Suprapubic skin (tissue), 4 donors: ENCODE data around the gene CTNNBL1. TPM values are rescaled to one million over a fixed set of nuclear protein-coding genes. Genes with fewer than 3 reads are reported as not detected.

ENCODE experiments used
- DNase-seq, 2 donors: peaks; one replicate each; pipeline ENCODE4 v3.0.0-alpha.2; 2019; ENCODE audit warnings: low spot score in 2 of 2
- H3K27ac ChIP-seq: fragments of 200-600 bp; sonication (generic); one replicate; pipeline ENCODE4 v1.5.1; 2019
- H3K27me3 ChIP-seq: fragments of 200-600 bp; sonication (generic); one replicate; pipeline ENCODE4 v1.5.1; 2019
- H3K36me3 ChIP-seq: fragments of 200-600 bp; sonication (generic); one replicate; pipeline ENCODE4 v1.5.1; 2019
- H3K4me1 ChIP-seq: fragments of 200-600 bp; sonication (generic); one replicate; pipeline ENCODE4 v1.5.1; 2019
- H3K4me3 ChIP-seq: fragments of 200-600 bp; sonication (generic); one replicate; pipeline ENCODE4 v1.5.1; 2019; ENCODE audit warnings: mild to moderate bottlenecking
- H3K9me3 ChIP-seq: fragments of 200-600 bp; sonication (generic); one replicate; pipeline ENCODE4 v1.5.1; 2019
- CTCF ChIP-seq, 2 donors: fragments of 200-600 bp in 1 of 2; fragments of 450-650 bp in 1 of 2; sonication (generic) in 1 of 2; IDR thresholded peaks; one replicate each; pipeline ENCODE4 v1.5.1; 2016 to 2019; ENCODE audit warnings: antibody characterized with exemption in 2 of 2, mild to moderate bottlenecking in 1 of 2, moderate library complexity in 1 of 2
- EP300 ChIP-seq: sonication (generic); formaldehyde crosslinking; IDR thresholded peaks from one replicate; pipeline ENCODE4 v1.6.1; 2017; ENCODE audit warnings: antibody characterized with exemption
- POLR2A ChIP-seq, 2 donors: fragments of 450-650 bp; IDR thresholded peaks; one replicate each; pipeline ENCODE4 v1.6.1; 2017; ENCODE audit warnings: antibody characterized with exemption in 2 of 2, mild to moderate bottlenecking in 2 of 2, moderate library complexity in 2 of 2
- POLR2AphosphoS5 ChIP-seq, 3 donors: sonication (generic); formaldehyde crosslinking; IDR thresholded peaks; one replicate each; pipeline ENCODE4 v1.6.1; 2017; ENCODE audit warnings: antibody characterized with exemption in 3 of 3
- WGBS: methylation state at CpG from one replicate; pipeline ENCODE4 v1.1.5; 2018; 5-methylcytosine and 5-hydroxymethylcytosine counted together
- total RNA-seq, 4 donors: library from RNA; depleted of rRNA; stranded (reverse); fragments of >200 nt; gene quantifications; one replicate each; pipeline ENCODE4 v1.1.0, GENCODE V29; 2016

The CTNNBL1 gene
- total RNA-seq, 4 donors from 2014 or later, result 17.2 to 27.4 (median 26.1) TPM

- Histone ChIP-seq H3K9me3 (no peaks in the 10 kb centered on the region), H3K4me1 (no peaks in the 10 kb centered on the region), H3K36me3 (peaks cover 51% of the 10 kb centered on the region), H3K27me3 (no peaks in the 10 kb centered on the region), H3K4me3 (no peak overlapping the region), H3K27ac (no peak overlapping the region)
- TF ChIP-seq POLR2A (IDR thresholded peaks at IDR 0.05) (no peak), POLR2AphosphoS5 (IDR thresholded peaks at IDR 0.05) (no peak), EP300 (no peak), CTCF (IDR thresholded peaks at IDR 0.05) (no peak)
- 87% methylated on average over 5 of the region's 5 CpGs for WGBS
- DNase-seq, result no peak
Observed at GRCh38 chr20:37807471-37808232, 113.8 kb downstream of the CTNNBL1 start.

- TF ChIP-seq EP300 (no peak), POLR2AphosphoS5 (IDR thresholded peaks at IDR 0.05) (no peak), POLR2A (IDR thresholded peaks at IDR 0.05) (no peak), CTCF (IDR thresholded peaks at IDR 0.05) (no peak)
- 77% methylated on average over 7 of the region's 7 CpGs for WGBS
- peaks cover 43% of the 10 kb centered on the region for H3K36me3 ChIP-seq
- no peaks in the 10 kb centered on the region for H3K9me3 ChIP-seq
- H3K27ac ChIP-seq, result no peak overlapping the region
- no peak overlapping the region for H3K4me3 ChIP-seq
- no peaks in the 10 kb centered on the region for H3K4me1 ChIP-seq
- no peaks in the 10 kb centered on the region for H3K27me3 ChIP-seq
- no peak for DNase-seq
Observed at GRCh38 chr20:37808233-37809070, 114.6 kb downstream of the CTNNBL1 start.

- H3K27ac ChIP-seq, result no peak overlapping the region
- no peak overlapping the region for H3K4me3 ChIP-seq
- H3K27me3 ChIP-seq, result no peaks in the 10 kb centered on the region
- WGBS, result 90% methylated on average over 4 of the region's 4 CpGs
- H3K9me3 ChIP-seq, result no peaks in the 10 kb centered on the region
- DNase-seq, result no peak
- H3K4me1 ChIP-seq, result no peaks in the 10 kb centered on the region
- peaks cover 29% of the 10 kb centered on the region for H3K36me3 ChIP-seq
- TF ChIP-seq POLR2AphosphoS5 (IDR thresholded peaks at IDR 0.05) (no peak), POLR2A (IDR thresholded peaks at IDR 0.05) (no peak), EP300 (no peak), CTCF (IDR thresholded peaks at IDR 0.05) (no peak)
Observed at GRCh38 chr20:37810027-37810426, 116.2 kb downstream of the CTNNBL1 start.

GRCh38 chr20:37816003-37816402, 122.2 kb downstream of the CTNNBL1 start:
- Histone ChIP-seq H3K27me3 (no peaks in the 10 kb centered on the region), H3K36me3 (peaks cover 3% of the 10 kb centered on the region), H3K9me3 (no peaks in the 10 kb centered on the region), H3K4me3 (no peak overlapping the region), H3K4me1 (no peaks in the 10 kb centered on the region), H3K27ac (no peak overlapping the region)
- no peak for TF ChIP-seq POLR2AphosphoS5 (IDR thresholded peaks at IDR 0.05)
- TF ChIP-seq EP300, result no peak
- TF ChIP-seq POLR2A (IDR thresholded peaks at IDR 0.05), result no peak
- TF ChIP-seq CTCF (IDR thresholded peaks at IDR 0.05), result no peak
- DNase-seq, result no peak
- WGBS, result 97% methylated on average over 2 of the region's 2 CpGs

- Histone ChIP-seq H3K9me3 (no peaks in the 10 kb centered on the region), H3K36me3 (no peaks in the 10 kb centered on the region), H3K4me3 (no peak overlapping the region), H3K27me3 (no peaks in the 10 kb centered on the region), H3K4me1 (no peaks in the 10 kb centered on the region), H3K27ac (no peak overlapping the region)
- no peak for TF ChIP-seq CTCF (IDR thresholded peaks at IDR 0.05)
- no peak for TF ChIP-seq POLR2AphosphoS5 (IDR thresholded peaks at IDR 0.05)
- no peak for TF ChIP-seq EP300
- WGBS, result 77% methylated on average over 2 of the region's 2 CpGs
- DNase-seq, result no peak
Observed at GRCh38 chr20:37816726-37817125, 122.9 kb downstream of the CTNNBL1 start.
